HAP-1 (cell line): ENCODE data around the gene CCDC192.
"Not testable (repeated sequence)": the region's sequence is repeated elsewhere in the genome, so short reads cannot be mapped to it uniquely, and the experiment has no call there.

Experiments used
- DNase-seq, 2 experiments: peaks; one replicate each; pipeline ENCODE4 v3.0.0-alpha.2; 2016 to 2020; ENCODE audit warnings: low spot score in 2 of 2
- H3K27me3 ChIP-seq: fragments of 250-450 bp; sonication (Bioruptor Pico); 2 replicates; pipeline ENCODE4 v1.5.1; 2020; ENCODE audit warnings: low read depth, mild to moderate bottlenecking, moderate library complexity
- H3K36me3 ChIP-seq: fragments of 250-450 bp; sonication (Bioruptor Pico); replicated peaks from 2 replicates; pipeline ENCODE4 v1.5.1; 2020; ENCODE audit warnings: mild to moderate bottlenecking
- H3K4me1 ChIP-seq: fragments of 250-450 bp; sonication (Bioruptor Pico); 2 replicates; pipeline ENCODE4 v1.5.1; 2020; ENCODE audit warnings: mild to moderate bottlenecking
- H3K4me3 ChIP-seq: fragments of 250-450 bp; sonication (Bioruptor Pico); 2 replicates; pipeline ENCODE4 v1.5.1; 2020; ENCODE audit warnings: mild to moderate bottlenecking, moderate library complexity
- H3K9me3 ChIP-seq: fragments of 250-450 bp; sonication (Bioruptor Pico); 2 replicates; pipeline ENCODE4 v1.5.1; 2020; ENCODE audit warnings: mild to moderate bottlenecking, moderate library complexity
- in situ Hi-C: fragments of 300-500 bp; cut with MboI; formaldehyde crosslinking; loops from 3 replicates; pipeline ENCODE4 v1.14.3; 2020; ENCODE audit warnings: low sequenced_read_pairs, inconsistent platforms, mixed read lengths

Gene CCDC192

GRCh38 chr5:127791908-127792307, 88.7 kb downstream of the CCDC192 start:
- H3K36me3 ChIP-seq, DNase-seq, H3K4me1 ChIP-seq, H3K4me3 ChIP-seq, H3K9me3 ChIP-seq, in situ Hi-C loops, H3K27me3 ChIP-seq: not testable (repeated sequence)

DNA sequence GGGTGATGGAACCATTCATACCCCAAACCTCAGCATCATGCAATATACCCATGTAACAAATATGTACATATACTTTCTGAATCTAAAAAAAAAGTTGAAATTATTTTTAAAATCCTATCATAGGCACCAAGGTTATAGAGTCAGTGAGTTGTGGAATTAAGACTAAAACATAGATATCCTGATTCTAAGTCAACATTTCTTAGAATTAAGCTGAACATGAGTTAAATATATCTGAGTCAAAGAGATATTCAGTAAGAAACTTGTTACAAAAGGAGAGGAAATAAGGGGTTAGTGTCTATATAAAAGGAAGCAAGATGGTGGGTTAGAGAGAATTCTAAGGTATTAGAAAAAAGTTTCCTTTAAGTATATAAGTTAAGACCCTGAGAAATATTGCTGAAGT, 89.9 kb downstream of the CCDC192 start:
- Histone ChIP-seq H3K9me3 (peaks cover 2% of the 10 kb centered on the region; the same call in 1 of the 2 replicates), H3K4me1 (no peaks in the 10 kb centered on the region), H3K36me3 (no peaks in the 10 kb centered on the region), H3K4me3 (no peak overlapping the region), H3K27me3 (no peaks in the 10 kb centered on the region)
- in situ Hi-C loops = no loop called here
- DNase-seq = no peak

DNA sequence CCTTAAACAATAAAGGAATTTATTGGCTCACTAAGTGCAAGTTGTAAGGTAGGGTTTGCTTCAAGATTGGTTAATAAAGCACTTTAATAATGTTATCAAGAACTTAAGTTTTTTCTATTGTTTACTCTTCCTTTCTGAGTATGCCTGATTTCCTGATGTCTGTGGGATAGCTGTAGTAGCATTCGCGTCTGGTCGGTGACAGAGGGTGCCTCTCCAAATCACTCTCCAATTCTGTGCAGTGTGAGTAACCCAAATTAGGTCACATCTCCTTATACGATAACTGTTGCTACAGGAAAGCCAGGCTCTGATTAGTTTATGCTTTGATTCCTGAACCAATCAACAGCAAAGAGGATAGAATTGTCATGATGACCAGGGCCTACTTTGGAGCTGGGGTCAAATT, 90.7 kb downstream of the CCDC192 start:
- no peaks in the 10 kb centered on the region for H3K36me3 ChIP-seq
- in situ Hi-C loops = no loop called here
- H3K9me3 ChIP-seq = peaks cover 2% of the 10 kb centered on the region; the same call in 1 of the 2 replicates
- no peaks in the 10 kb centered on the region for H3K27me3 ChIP-seq
- H3K4me3 ChIP-seq = no peak overlapping the region
- no peaks in the 10 kb centered on the region for H3K4me1 ChIP-seq
- DNase-seq = no peak

DNA sequence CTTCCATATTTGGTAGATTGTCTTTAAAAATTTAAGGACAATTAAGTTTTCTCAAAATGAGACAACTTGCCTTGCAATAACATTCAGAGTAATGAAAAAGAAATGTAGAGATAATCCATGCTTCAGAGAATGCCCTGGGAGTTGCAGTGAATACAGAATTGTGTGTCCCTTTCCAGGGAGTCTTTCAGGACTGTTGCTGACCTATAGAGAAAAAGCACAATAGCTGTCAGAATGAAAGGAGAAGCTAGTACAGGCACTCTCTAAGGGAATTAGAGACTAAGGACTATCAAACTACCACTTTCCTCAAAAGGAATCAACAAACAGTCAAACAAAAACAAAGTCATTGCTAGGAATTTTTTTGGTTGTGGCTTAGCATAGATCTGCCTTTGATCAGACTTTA, 93.0 kb downstream of the CCDC192 start:
- H3K9me3 ChIP-seq = peaks cover 2% of the 10 kb centered on the region; the same call in 1 of the 2 replicates
- H3K4me3 ChIP-seq = no peak overlapping the region
- H3K27me3 ChIP-seq = no peaks in the 10 kb centered on the region
- no peaks in the 10 kb centered on the region for H3K4me1 ChIP-seq
- DNase-seq = no peak
- in situ Hi-C loops = no loop called here
- no peaks in the 10 kb centered on the region for H3K36me3 ChIP-seq

DNA sequence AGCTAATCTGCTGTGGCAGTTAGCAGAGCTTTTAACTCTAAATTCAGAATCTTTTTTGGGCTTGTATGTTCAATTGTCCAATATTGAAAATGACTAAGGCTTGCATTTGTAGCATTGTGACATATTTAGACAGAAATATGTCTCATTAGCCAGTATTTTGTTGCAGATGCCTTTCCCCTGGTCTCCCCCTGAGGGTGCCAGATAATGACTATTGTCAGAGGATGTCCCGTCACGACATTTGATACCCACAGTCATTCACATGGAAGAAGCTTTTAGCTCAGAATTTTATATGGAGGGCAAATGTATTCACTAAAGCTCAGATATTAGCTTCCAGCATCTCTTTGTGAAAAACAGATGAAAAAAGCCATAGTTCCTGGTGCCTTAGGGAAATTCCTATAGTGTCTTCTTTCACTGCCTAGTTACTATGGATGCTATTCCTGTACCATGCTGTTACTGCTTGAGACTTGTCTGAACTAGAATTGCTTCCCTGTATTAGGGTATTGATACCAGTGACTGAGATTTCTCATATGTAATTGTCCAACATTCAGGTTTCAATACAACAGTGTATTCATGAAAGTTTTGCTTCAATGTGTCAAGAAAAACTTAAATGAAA, 96.2 kb downstream of the CCDC192 start:
- Histone ChIP-seq H3K4me3 (no peak overlapping the region), H3K27me3 (no peaks in the 10 kb centered on the region), H3K4me1 (no peaks in the 10 kb centered on the region), H3K36me3 (no peaks in the 10 kb centered on the region), H3K9me3 (no peaks in the 10 kb centered on the region)
- in situ Hi-C loops = no loop called here
- no peak for DNase-seq

- no peaks in the 10 kb centered on the region for H3K27me3 ChIP-seq
- in situ Hi-C loops = no loop called here
- H3K9me3 ChIP-seq = no peaks in the 10 kb centered on the region
- H3K4me1 ChIP-seq = no peaks in the 10 kb centered on the region
- DNase-seq = no peak
- no peaks in the 10 kb centered on the region for H3K36me3 ChIP-seq
- H3K4me3 ChIP-seq = no peak overlapping the region
Observed at GRCh38 chr5:127801751-127802476, 98.7 kb downstream of the CCDC192 start.

- Histone ChIP-seq H3K36me3 (no peaks in the 10 kb centered on the region), H3K9me3 (no peaks in the 10 kb centered on the region), H3K27me3 (no peaks in the 10 kb centered on the region), H3K4me3 (no peak overlapping the region), H3K4me1 (no peaks in the 10 kb centered on the region)
- no peak for DNase-seq
- in situ Hi-C loops = no loop called here
Observed at GRCh38 chr5:127802477-127802865, 99.3 kb downstream of the CCDC192 start.

- no peaks in the 10 kb centered on the region for H3K27me3 ChIP-seq
- DNase-seq = no peak
- H3K4me1 ChIP-seq = peaks cover 12% of the 10 kb centered on the region
- in situ Hi-C loops = no loop called here
- H3K36me3 ChIP-seq = no peaks in the 10 kb centered on the region
- no peaks in the 10 kb centered on the region for H3K9me3 ChIP-seq
- no peak overlapping the region for H3K4me3 ChIP-seq
Observed at GRCh38 chr5:127804886-127805426, 101.8 kb downstream of the CCDC192 start.

GRCh38 chr5:127805448-127805847, 102.3 kb downstream of the CCDC192 start:
- Histone ChIP-seq H3K27me3 (no peaks in the 10 kb centered on the region), H3K9me3 (no peaks in the 10 kb centered on the region), H3K4me1 (peaks cover 15% of the 10 kb centered on the region), H3K36me3 (no peaks in the 10 kb centered on the region), H3K4me3 (no peak overlapping the region)
- in situ Hi-C loops = no loop called here
- DNase-seq = no peak

GRCh38 chr5:127806776-127807175, 103.6 kb downstream of the CCDC192 start:
- in situ Hi-C loops = no loop called here
- no peak overlapping the region for H3K4me3 ChIP-seq
- H3K9me3 ChIP-seq = no peaks in the 10 kb centered on the region
- H3K27me3 ChIP-seq = no peaks in the 10 kb centered on the region
- no peak for DNase-seq
- peaks cover 17% of the 10 kb centered on the region for H3K4me1 ChIP-seq
- H3K36me3 ChIP-seq = no peaks in the 10 kb centered on the region

DNA sequence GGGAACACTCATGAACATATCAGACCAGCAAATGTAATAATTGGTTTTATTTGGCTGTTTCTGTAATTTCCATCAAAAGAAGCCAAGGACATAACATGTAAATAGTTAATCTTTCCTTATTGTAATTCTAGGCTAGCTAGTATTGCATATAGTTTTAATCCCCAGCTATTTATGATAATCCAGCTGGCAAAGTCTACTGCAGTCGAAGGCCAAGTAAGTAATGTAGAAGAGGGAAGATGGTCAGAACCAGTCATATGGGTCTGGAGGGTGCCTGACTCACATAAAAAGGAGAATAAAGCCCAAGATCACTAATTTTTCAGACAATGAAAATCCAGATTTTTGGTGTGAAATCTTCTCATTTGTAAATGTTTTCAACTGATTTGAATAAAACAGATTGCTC, 106.3 kb downstream of the CCDC192 start:
- in situ Hi-C loops = no loop called here
- no peaks in the 10 kb centered on the region for H3K36me3 ChIP-seq
- peak in 1 of 2 experiments; percentile 41 for DNase-seq
- H3K4me3 ChIP-seq = no peak overlapping the region
- no peaks in the 10 kb centered on the region for H3K27me3 ChIP-seq
- 0 out of 2 replicates have a peak, but pooled peaks cover 2% of the 10 kb centered on the region for H3K9me3 ChIP-seq
- peaks cover 19% of the 10 kb centered on the region for H3K4me1 ChIP-seq

- Histone ChIP-seq H3K36me3 (no peaks in the 10 kb centered on the region), H3K4me3 (no peak overlapping the region), H3K9me3 (0 out of 2 replicates have a peak, but pooled peaks cover 2% of the 10 kb centered on the region), H3K27me3 (no peaks in the 10 kb centered on the region), H3K4me1 (peaks cover 19% of the 10 kb centered on the region)
- DNase-seq = peak; percentile 29 to 87
- in situ Hi-C loops = no loop called here
Observed at GRCh38 chr5:127810017-127810416, 106.8 kb downstream of the CCDC192 start.

DNA sequence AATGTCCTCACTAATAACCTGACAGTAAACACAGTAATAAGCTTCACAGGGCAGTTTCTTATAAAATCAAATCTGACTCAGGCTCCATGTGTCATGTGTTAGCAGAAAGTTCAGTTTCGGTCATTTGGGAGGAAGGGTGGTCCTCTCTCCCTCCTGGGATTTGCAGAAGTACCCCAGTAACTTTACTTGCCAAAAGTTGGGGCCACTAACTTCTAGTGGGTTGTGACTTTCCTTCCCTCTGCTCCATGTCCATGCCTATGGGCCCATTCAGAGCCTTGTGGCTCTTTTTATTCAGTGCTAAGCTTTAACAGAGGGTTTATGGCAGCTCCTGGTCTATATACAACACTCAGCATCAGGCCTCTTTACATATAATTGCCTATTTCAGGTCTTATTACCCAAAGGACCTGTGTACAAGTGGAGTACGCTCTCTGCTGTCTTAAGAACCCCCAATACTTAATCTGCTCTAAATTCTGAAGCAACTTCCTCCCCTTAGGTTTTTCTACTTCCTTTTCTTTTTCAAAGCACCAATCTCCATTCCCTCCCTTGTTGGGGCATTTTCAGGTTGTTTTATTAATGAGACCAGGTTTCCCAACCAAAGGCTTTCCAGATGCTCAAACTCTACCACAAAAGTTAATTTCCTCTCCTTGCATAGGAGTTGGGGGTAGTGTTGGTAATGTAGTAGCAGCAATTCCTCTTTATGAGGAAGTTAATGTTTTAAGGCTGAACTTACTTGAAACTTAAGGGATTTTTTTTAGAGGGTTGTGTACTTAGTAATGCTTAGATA, 107.7 kb downstream of the CCDC192 start:
- in situ Hi-C loops = no loop called here
- H3K4me1 ChIP-seq = peaks cover 19% of the 10 kb centered on the region
- H3K4me3 ChIP-seq = no peak overlapping the region
- no peak for DNase-seq
- no peaks in the 10 kb centered on the region for H3K27me3 ChIP-seq
- 0 out of 2 replicates have a peak, but pooled peaks cover 2% of the 10 kb centered on the region for H3K9me3 ChIP-seq
- no peaks in the 10 kb centered on the region for H3K36me3 ChIP-seq

- no peak for DNase-seq
- Histone ChIP-seq H3K36me3 (no peaks in the 10 kb centered on the region), H3K9me3 (0 out of 2 replicates have a peak, but pooled peaks cover 2% of the 10 kb centered on the region), H3K27me3 (no peaks in the 10 kb centered on the region), H3K4me1 (peaks cover 19% of the 10 kb centered on the region), H3K4me3 (no peak overlapping the region)
- in situ Hi-C loops = no loop called here
Observed at GRCh38 chr5:127812570-127812969, 109.4 kb downstream of the CCDC192 start.
